HAP-1 (cell line): ENCODE measurements around the gene PLEKHG4B.

Source experiments
- DNase-seq, 2 experiments: peaks; one replicate each; pipeline ENCODE4 v3.0.0-alpha.2; 2016 to 2020; ENCODE audit warnings: low spot score in 2 of 2
- H3K27me3 ChIP-seq: fragments of 250-450 bp; sonication (Bioruptor Pico); 2 replicates; pipeline ENCODE4 v1.5.1; 2020; ENCODE audit warnings: low read depth, mild to moderate bottlenecking, moderate library complexity
- H3K36me3 ChIP-seq: fragments of 250-450 bp; sonication (Bioruptor Pico); replicated peaks from 2 replicates; pipeline ENCODE4 v1.5.1; 2020; ENCODE audit warnings: mild to moderate bottlenecking
- H3K4me1 ChIP-seq: fragments of 250-450 bp; sonication (Bioruptor Pico); 2 replicates; pipeline ENCODE4 v1.5.1; 2020; ENCODE audit warnings: mild to moderate bottlenecking
- H3K4me3 ChIP-seq: fragments of 250-450 bp; sonication (Bioruptor Pico); 2 replicates; pipeline ENCODE4 v1.5.1; 2020; ENCODE audit warnings: mild to moderate bottlenecking, moderate library complexity
- H3K9me3 ChIP-seq: fragments of 250-450 bp; sonication (Bioruptor Pico); 2 replicates; pipeline ENCODE4 v1.5.1; 2020; ENCODE audit warnings: mild to moderate bottlenecking, moderate library complexity
- in situ Hi-C: fragments of 300-500 bp; cut with MboI; formaldehyde crosslinking; loops from 3 replicates; pipeline ENCODE4 v1.14.3; 2020; ENCODE audit warnings: low sequenced_read_pairs, inconsistent platforms, mixed read lengths

The PLEKHG4B gene

GRCh38 chr5:174876-175465 lies 83.0 kb downstream of the PLEKHG4B start:
- Histone ChIP-seq H3K4me1 (no peaks in the 10 kb centered on the region), H3K4me3 (no peak overlapping the region), H3K27me3 (no peaks in the 10 kb centered on the region), H3K9me3 (no peaks in the 10 kb centered on the region), H3K36me3 (no peaks in the 10 kb centered on the region)
- in situ Hi-C loops, result no loop called here
- no peak for DNase-seq

- H3K4me1 ChIP-seq, result no peaks in the 10 kb centered on the region
These were observed 84.4 kb downstream of the PLEKHG4B start for GRCh38 chr5:176296-176823.

GRCh38 chr5:178110-178509 lies 86.1 kb downstream of the PLEKHG4B start:
- H3K36me3 ChIP-seq, result no peaks in the 10 kb centered on the region
- no peaks in the 10 kb centered on the region for H3K27me3 ChIP-seq
- no peak for DNase-seq
- no peaks in the 10 kb centered on the region for H3K4me1 ChIP-seq
- in situ Hi-C loops, result no loop called here
- H3K9me3 ChIP-seq, result no peaks in the 10 kb centered on the region
- no peak overlapping the region for H3K4me3 ChIP-seq

More at GRCh38 chr5:176296-176823, 84.4 kb downstream of the PLEKHG4B start:
- no peaks in the 10 kb centered on the region for H3K9me3 ChIP-seq
- in situ Hi-C loops, result no loop called here
- H3K4me3 ChIP-seq, result no peak overlapping the region
- no peaks in the 10 kb centered on the region for H3K27me3 ChIP-seq
- no peak for DNase-seq
- no peaks in the 10 kb centered on the region for H3K36me3 ChIP-seq

GRCh38 chr5:179401-179800 lies 87.4 kb downstream of the PLEKHG4B start:
- no peak for DNase-seq
- no peaks in the 10 kb centered on the region for H3K9me3 ChIP-seq
- in situ Hi-C loops, result no loop called here

DNA sequence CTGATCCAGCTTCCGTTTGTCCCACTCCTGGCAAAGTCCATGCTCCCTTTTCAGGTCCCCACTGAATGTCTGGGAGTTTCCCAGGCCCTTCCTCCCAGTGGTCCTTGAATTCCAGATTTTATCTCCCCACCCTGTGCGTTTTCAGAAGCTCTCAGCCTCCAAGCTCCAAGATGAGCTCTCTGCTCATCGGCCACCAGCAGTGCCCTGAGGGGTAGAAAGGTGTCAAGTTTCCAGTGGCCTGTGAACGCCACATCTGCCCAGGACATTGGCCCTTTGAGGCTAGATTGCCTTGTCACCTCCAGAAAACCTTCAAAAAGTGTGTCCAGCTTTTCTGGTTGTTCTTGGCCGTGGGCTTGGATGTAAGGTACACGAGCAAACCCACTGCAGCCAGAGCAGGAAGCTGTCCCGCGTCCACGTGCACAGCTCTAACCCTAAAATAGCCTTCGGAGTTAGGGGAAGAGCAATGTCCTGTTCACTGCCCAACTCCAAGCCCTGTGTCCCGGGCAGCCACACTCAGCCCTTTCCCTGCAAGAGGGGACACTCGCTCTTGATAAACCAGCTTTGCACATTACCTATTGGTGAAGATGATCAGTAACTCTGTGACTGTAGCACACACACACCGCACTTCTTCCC lies 88.4 kb downstream of the PLEKHG4B start:
- no peak overlapping the region for H3K4me3 ChIP-seq
- no peaks in the 10 kb centered on the region for H3K9me3 ChIP-seq
- no peak for DNase-seq
- no peaks in the 10 kb centered on the region for H3K27me3 ChIP-seq
- in situ Hi-C loops, result no loop called here
- H3K4me1 ChIP-seq, result no peaks in the 10 kb centered on the region
- H3K36me3 ChIP-seq, result no peaks in the 10 kb centered on the region

More at GRCh38 chr5:179401-179800, 87.4 kb downstream of the PLEKHG4B start:
- Histone ChIP-seq H3K4me3 (no peak overlapping the region), H3K4me1 (no peaks in the 10 kb centered on the region), H3K27me3 (no peaks in the 10 kb centered on the region), H3K36me3 (no peaks in the 10 kb centered on the region)

GRCh38 chr5:181160-181559 lies 89.2 kb downstream of the PLEKHG4B start:
- Histone ChIP-seq H3K36me3 (no peaks in the 10 kb centered on the region), H3K4me1 (no peaks in the 10 kb centered on the region), H3K27me3 (no peaks in the 10 kb centered on the region), H3K4me3 (no peak overlapping the region), H3K9me3 (no peaks in the 10 kb centered on the region)
- no peak for DNase-seq
- in situ Hi-C loops, result no loop called here

GRCh38 chr5:181566-181965 lies 89.6 kb downstream of the PLEKHG4B start:
- in situ Hi-C loops, result no loop called here
- no peak overlapping the region for H3K4me3 ChIP-seq
- H3K4me1 ChIP-seq, result no peaks in the 10 kb centered on the region
- H3K36me3 ChIP-seq, result no peaks in the 10 kb centered on the region
- DNase-seq, result no peak
- no peaks in the 10 kb centered on the region for H3K9me3 ChIP-seq
- H3K27me3 ChIP-seq, result no peaks in the 10 kb centered on the region

- in situ Hi-C loops, result no loop called here
- no peaks in the 10 kb centered on the region for H3K4me1 ChIP-seq
- H3K36me3 ChIP-seq, result no peaks in the 10 kb centered on the region
- no peaks in the 10 kb centered on the region for H3K27me3 ChIP-seq
- H3K9me3 ChIP-seq, result no peaks in the 10 kb centered on the region
- H3K4me3 ChIP-seq, result no peak overlapping the region
- no peak for DNase-seq
These were observed 90.2 kb downstream of the PLEKHG4B start for GRCh38 chr5:182126-182525.

DNA sequence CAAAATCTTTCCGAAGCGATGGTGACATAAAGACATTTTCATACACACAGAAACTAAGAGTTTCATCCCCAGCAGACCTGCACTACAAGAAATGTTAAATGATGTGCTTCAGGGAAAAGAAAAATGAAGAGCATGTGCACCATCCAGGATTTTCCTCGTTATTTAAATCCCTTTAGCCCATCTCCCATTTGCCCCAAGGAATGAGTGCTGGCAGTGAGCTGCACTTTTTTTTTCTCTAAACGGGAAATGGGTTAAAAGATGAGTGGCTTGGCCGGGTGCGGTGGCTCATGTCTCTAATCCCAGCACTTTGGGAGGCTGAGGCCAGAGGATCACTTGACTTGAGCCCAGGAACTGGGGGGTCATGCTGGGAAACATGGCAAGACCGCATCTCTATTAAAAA lies 92.5 kb downstream of the PLEKHG4B start:
- in situ Hi-C loops, result no loop called here
- Histone ChIP-seq H3K36me3 (no peaks in the 10 kb centered on the region), H3K4me3 (no peak overlapping the region), H3K4me1 (peaks cover 3% of the 10 kb centered on the region; the same call in 1 of the 2 replicates), H3K27me3 (no peaks in the 10 kb centered on the region), H3K9me3 (no peaks in the 10 kb centered on the region)
- DNase-seq, result no peak

GRCh38 chr5:185095-186070 lies 93.4 kb downstream of the PLEKHG4B start:
- no peaks in the 10 kb centered on the region for H3K36me3 ChIP-seq
- no peaks in the 10 kb centered on the region for H3K9me3 ChIP-seq
- in situ Hi-C loops, result no loop called here
- H3K4me3 ChIP-seq, result no peak overlapping the region
- DNase-seq, result no peak
- no peaks in the 10 kb centered on the region for H3K27me3 ChIP-seq
- H3K4me1 ChIP-seq, result peaks cover 3% of the 10 kb centered on the region; the same call in 1 of the 2 replicates

DNA sequence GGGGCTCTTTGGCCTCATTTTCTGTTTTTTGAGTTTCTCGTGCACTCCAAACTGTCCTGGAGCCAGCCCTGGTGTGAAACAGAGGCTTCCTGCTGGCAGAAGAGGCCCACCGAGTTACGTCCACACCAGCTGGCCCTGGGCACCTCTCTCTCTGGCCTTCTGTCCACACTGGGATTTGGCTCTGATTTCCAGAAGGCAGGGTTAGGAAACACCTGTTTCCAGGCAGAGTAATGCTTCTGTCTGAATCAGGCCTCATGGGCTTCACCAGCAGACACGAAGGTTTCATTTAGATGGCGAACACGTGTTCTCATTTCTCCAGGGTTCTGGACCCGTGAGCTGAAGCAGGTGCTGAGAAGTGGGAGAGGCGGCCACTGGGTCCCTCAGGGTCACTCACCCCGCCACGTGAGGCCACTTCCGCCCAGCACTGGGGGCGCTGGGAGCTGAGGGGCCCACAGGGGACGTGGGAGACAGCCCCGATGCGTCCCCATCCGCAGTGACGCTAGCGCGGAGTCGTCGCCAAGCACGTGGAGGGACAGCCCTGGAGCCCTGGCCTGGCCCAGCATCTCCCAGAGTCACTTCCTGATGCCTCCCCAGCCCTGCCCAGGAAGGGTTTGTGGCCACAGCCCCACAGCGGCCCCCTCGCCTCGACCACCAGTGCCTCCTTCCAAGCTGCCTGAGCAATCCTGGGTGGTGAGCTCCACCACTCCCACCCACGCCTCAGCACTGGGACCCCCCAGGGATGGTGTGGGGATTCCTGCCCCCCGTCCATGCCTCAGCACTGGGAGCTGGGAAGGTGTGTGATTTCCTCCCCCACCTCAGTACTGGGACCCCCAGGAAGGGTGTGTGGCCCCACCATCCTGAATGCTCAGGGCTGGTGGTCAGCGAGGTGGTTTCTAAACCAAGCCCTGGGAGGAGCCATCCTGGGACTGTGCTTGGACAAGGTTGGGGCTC lies 94.4 kb downstream of the PLEKHG4B start:
- Histone ChIP-seq H3K9me3 (no peaks in the 10 kb centered on the region), H3K36me3 (no peaks in the 10 kb centered on the region), H3K4me3 (no peak overlapping the region), H3K4me1 (peaks cover 3% of the 10 kb centered on the region; the same call in 1 of the 2 replicates), H3K27me3 (no peaks in the 10 kb centered on the region)
- in situ Hi-C loops, result no loop called here
- DNase-seq, result no peak

GRCh38 chr5:187042-187431 lies 95.1 kb downstream of the PLEKHG4B start:
- no peak overlapping the region for H3K4me3 ChIP-seq
- H3K36me3 ChIP-seq, result no peaks in the 10 kb centered on the region
- in situ Hi-C loops, result no loop called here
- no peaks in the 10 kb centered on the region for H3K9me3 ChIP-seq
- peaks cover 3% of the 10 kb centered on the region; the same call in 1 of the 2 replicates for H3K4me1 ChIP-seq
- DNase-seq, result no peak
- no peaks in the 10 kb centered on the region for H3K27me3 ChIP-seq
